ENCODE measurements around the gene CACNA1A.

- no peak for TF ChIP-seq POLR2A (IDR thresholded peaks at IDR 0.05)
- TF ChIP-seq, protein P1, sequence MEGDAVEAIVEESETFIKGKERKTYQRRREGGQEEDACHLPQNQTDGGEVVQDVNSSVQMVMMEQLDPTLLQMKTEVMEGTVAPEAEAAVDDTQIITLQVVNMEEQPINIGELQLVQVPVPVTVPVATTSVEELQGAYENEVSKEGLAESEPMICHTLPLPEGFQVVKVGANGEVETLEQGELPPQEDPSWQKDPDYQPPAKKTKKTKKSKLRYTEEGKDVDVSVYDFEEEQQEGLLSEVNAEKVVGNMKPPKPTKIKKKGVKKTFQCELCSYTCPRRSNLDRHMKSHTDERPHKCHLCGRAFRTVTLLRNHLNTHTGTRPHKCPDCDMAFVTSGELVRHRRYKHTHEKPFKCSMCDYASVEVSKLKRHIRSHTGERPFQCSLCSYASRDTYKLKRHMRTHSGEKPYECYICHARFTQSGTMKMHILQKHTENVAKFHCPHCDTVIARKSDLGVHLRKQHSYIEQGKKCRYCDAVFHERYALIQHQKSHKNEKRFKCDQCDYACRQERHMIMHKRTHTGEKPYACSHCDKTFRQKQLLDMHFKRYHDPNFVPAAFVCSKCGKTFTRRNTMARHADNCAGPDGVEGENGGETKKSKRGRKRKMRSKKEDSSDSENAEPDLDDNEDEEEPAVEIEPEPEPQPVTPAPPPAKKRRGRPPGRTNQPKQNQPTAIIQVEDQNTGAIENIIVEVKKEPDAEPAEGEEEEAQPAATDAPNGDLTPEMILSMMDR (IDR thresholded peaks at IDR 0.05): no peak
Observed at GRCh38 chr19:13291913-13292312, 214.4 kb downstream of the CACNA1A start.

Data from body of pancreas (tissue), 4 donors.